Breast epithelium (tissue), 4 donors: ENCODE data around the gene ARF3. TPM values are rescaled to one million over a fixed set of nuclear protein-coding genes. Genes with fewer than 3 reads are reported as not detected.

ENCODE experiments used
- DNase-seq, 2 donors: peaks; one replicate each; pipeline ENCODE4 v3.0.0-alpha.2; 2019; ENCODE audit warnings: low spot score in 2 of 2
- H3K27ac ChIP-seq, 2 donors: fragments of 200-600 bp; sonication (generic) in 1 of 2; one replicate each; pipeline ENCODE4 v1.5.1; 2016 to 2019; ENCODE audit warnings: mild to moderate bottlenecking in 1 of 2
- H3K27me3 ChIP-seq, 2 donors: fragments of 200-600 bp; sonication (generic) in 1 of 2; one replicate each; pipeline versions ENCODE4 v1.5.1 to v1.6.0; 2017 to 2019; ENCODE audit warnings: control low read depth in 1 of 2, mild to moderate bottlenecking in 1 of 2
- H3K36me3 ChIP-seq: fragments of 200-600 bp; one replicate; pipeline ENCODE4 v1.5.1; 2019
- H3K4me1 ChIP-seq, 2 donors: fragments of 200-600 bp; sonication (generic); one replicate each; pipeline ENCODE4 v1.5.1; 2016 to 2019; ENCODE audit warnings: control low read depth in 1 of 2
- H3K4me3 ChIP-seq, 3 donors: fragments of 200-600 bp; sonication (generic); 1 replicate in 2 of 3; 2 replicates in 1 of 3; pipeline ENCODE4 v1.5.1; 2016 to 2019; ENCODE audit warnings: mild to moderate bottlenecking in 3 of 3, moderate library complexity in 2 of 3
- H3K9me3 ChIP-seq, 2 donors: fragments of 200-600 bp; sonication (generic) in 1 of 2; one replicate each; pipeline ENCODE4 v1.5.1; 2016 to 2019; ENCODE audit warnings: control low read depth in 1 of 2
- CTCF ChIP-seq, 3 donors: fragments of 450-650 bp; IDR thresholded peaks; one replicate each; pipeline ENCODE4 v1.5.1; 2016 to 2017; ENCODE audit warnings: antibody characterized with exemption in 3 of 3, mild to moderate bottlenecking in 3 of 3, moderate library complexity in 3 of 3
- POLR2A ChIP-seq: fragments of 450-650 bp; IDR thresholded peaks from one replicate; pipeline ENCODE4 v1.6.1; 2016; ENCODE audit warnings: antibody characterized with exemption, mild to moderate bottlenecking, moderate library complexity
- POLR2AphosphoS5 ChIP-seq, 3 donors: sonication (generic); formaldehyde crosslinking; IDR thresholded peaks; one replicate each; pipeline ENCODE4 v1.6.1; 2017; ENCODE audit warnings: antibody characterized with exemption in 3 of 3
- intact Hi-C: fragments of 100-400 bp; cut with DNase I; formaldehyde crosslinking; loops from one replicate; pipeline ENCODE4 v1.15.1; 2023; ENCODE audit warnings: low total_unique reads
- total RNA-seq, 3 donors: library from RNA; depleted of rRNA; stranded (reverse); fragments of >200 nt; gene quantifications; one replicate each; pipeline ENCODE4 v1.1.0, GENCODE V29; 2016

ARF3 gene
- total RNA-seq, 3 donors from 2014 or later, result 65.2 to 86.2 (median 75.2) TPM

- H3K27ac ChIP-seq, result no peak overlapping the region
- intact Hi-C loops, result no loop called here
- DNase-seq, result no peak
- H3K36me3 ChIP-seq, result no peaks in the 10 kb centered on the region
- H3K4me1 ChIP-seq, result no peaks in the 10 kb centered on the region
- no peak for TF ChIP-seq POLR2A
- TF ChIP-seq POLR2AphosphoS5 (IDR thresholded peaks at IDR 0.05), result no peak
- TF ChIP-seq CTCF (IDR thresholded peaks at IDR 0.05), result no peak
- H3K27me3 ChIP-seq, result no peaks in the 10 kb centered on the region
- H3K9me3 ChIP-seq, result no peaks in the 10 kb centered on the region
- H3K4me3 ChIP-seq, result no peak overlapping the region
Observed at GRCh38 chr12:48934312-48934706, 23.0 kb downstream of the ARF3 start.

- no peak for DNase-seq
- no peaks in the 10 kb centered on the region for H3K4me1 ChIP-seq
- intact Hi-C loops, result no loop called here
- no peak overlapping the region for H3K27ac ChIP-seq
- H3K9me3 ChIP-seq, result no peaks in the 10 kb centered on the region
- H3K4me3 ChIP-seq, result no peak overlapping the region
- no peaks in the 10 kb centered on the region for H3K36me3 ChIP-seq
- no peak for TF ChIP-seq POLR2AphosphoS5 (IDR thresholded peaks at IDR 0.05)
- no peak for TF ChIP-seq POLR2A
- no peak for TF ChIP-seq CTCF (IDR thresholded peaks at IDR 0.05)
- no peaks in the 10 kb centered on the region for H3K27me3 ChIP-seq
Observed at GRCh38 chr12:48933664-48934311, 23.5 kb downstream of the ARF3 start.

- no peak for DNase-seq
- Histone ChIP-seq H3K4me1 (no peaks in the 10 kb centered on the region), H3K27ac (peak overlapping the region in 1 of 2 donors; percentile 12), H3K36me3 (no peaks in the 10 kb centered on the region), H3K4me3 (no peak overlapping the region), H3K27me3 (no peaks in the 10 kb centered on the region), H3K9me3 (no peaks in the 10 kb centered on the region)
- TF ChIP-seq POLR2AphosphoS5 (IDR thresholded peaks at IDR 0.05), result no peak
- no peak for TF ChIP-seq CTCF (IDR thresholded peaks at IDR 0.05)
- TF ChIP-seq POLR2A, result no peak
- intact Hi-C loops, result no loop called here
Observed at GRCh38 chr12:48932878-48933277, 24.4 kb downstream of the ARF3 start.

GRCh38 chr12:48930475-48930874 lies 26.8 kb downstream of the ARF3 start:
- H3K4me3 ChIP-seq, result no peak overlapping the region
- H3K4me1 ChIP-seq, result no peaks in the 10 kb centered on the region
- no peaks in the 10 kb centered on the region for H3K36me3 ChIP-seq

More at GRCh38 chr12:48930475-48930874, 26.8 kb downstream of the ARF3 start:
- DNase-seq, result no peak
- TF ChIP-seq POLR2A, result no peak
- TF ChIP-seq POLR2AphosphoS5 (IDR thresholded peaks at IDR 0.05), result no peak
- no peak for TF ChIP-seq CTCF (IDR thresholded peaks at IDR 0.05)
- Histone ChIP-seq H3K9me3 (no peaks in the 10 kb centered on the region), H3K27ac (no peak overlapping the region), H3K27me3 (no peaks in the 10 kb centered on the region)
- intact Hi-C loops, result no loop called here
